Measurements from ENCODE around the gene EMC7.
"Not testable (repeated sequence)": the region's sequence is repeated elsewhere in the genome, so short reads cannot be mapped to it uniquely, and the experiment has no call there.

- TF ChIP-seq CTCF, POLR2A (IDR thresholded peaks at IDR 0.05): not testable (repeated sequence)
Observed at GRCh38 chr15:34120420-34120819, 18.8 kb upstream of the EMC7 start.
